ENCODE data around the gene PORCN.
"Not testable (repeated sequence)": the region's sequence is repeated elsewhere in the genome, so short reads cannot be mapped to it uniquely, and the experiment has no call there.

The PORCN gene

GRCh38 chrX:48516987-48517386 is 8.2 kb downstream of the PORCN start:
- TF ChIP-seq, protein P1, sequence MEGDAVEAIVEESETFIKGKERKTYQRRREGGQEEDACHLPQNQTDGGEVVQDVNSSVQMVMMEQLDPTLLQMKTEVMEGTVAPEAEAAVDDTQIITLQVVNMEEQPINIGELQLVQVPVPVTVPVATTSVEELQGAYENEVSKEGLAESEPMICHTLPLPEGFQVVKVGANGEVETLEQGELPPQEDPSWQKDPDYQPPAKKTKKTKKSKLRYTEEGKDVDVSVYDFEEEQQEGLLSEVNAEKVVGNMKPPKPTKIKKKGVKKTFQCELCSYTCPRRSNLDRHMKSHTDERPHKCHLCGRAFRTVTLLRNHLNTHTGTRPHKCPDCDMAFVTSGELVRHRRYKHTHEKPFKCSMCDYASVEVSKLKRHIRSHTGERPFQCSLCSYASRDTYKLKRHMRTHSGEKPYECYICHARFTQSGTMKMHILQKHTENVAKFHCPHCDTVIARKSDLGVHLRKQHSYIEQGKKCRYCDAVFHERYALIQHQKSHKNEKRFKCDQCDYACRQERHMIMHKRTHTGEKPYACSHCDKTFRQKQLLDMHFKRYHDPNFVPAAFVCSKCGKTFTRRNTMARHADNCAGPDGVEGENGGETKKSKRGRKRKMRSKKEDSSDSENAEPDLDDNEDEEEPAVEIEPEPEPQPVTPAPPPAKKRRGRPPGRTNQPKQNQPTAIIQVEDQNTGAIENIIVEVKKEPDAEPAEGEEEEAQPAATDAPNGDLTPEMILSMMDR (conservative IDR thresholded peaks at IDR 0.05), result no peak
- no peak overlapping the region for H3K27ac ChIP-seq

GRCh38 chrX:48519481-48519880 is 10.7 kb downstream of the PORCN start:
- H3K27ac ChIP-seq, result not testable (repeated sequence)

DNA sequence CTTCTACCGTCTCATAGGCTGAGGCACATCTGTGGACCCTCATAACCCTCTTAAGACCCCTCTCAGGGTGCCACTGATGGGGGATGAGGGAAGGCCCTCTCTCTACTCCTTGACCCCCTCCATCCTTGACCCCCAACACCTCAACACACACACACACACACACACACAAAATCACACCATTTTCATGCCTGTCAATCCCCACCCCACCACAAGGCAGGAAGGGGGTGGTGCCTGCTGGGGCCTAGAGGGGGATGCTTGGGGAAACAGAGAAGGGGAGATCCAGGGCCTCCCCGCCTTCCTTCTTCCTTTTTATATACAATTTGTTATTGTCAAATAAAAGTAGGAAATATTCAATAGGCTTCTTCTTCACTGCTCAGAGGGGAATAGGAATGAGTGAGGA is 11.7 kb downstream of the PORCN start:
- H3K27ac ChIP-seq, result no peak overlapping the region; the same call in 1 of the 2 replicates
- TF ChIP-seq, protein P1 (conservative IDR thresholded peaks at IDR 0.05), result no peak

- TF ChIP-seq, protein P1 (conservative IDR thresholded peaks at IDR 0.05), result no peak
- H3K27ac ChIP-seq, result peak overlapping the region; percentile 62
Observed at GRCh38 chrX:48520976-48521352, 12.2 kb downstream of the PORCN start.

GRCh38 chrX:48521353-48522243 is 12.8 kb downstream of the PORCN start, which contains the start of gene EBP:
Gene EBP (plus strand): TSS chrX:48521808. CDS start chrX:48523772, 1,964 bp downstream.
- TF ChIP-seq, protein P1 (conservative IDR thresholded peaks at IDR 0.05), result no peak
- peak within 1 kb of the TSS; percentile 62 for H3K27ac ChIP-seq

GRCh38 chrX:48522291-48522690 is 13.5 kb downstream of the PORCN start:
- H3K27ac ChIP-seq, result peak overlapping the region; percentile 62
- TF ChIP-seq, protein P1 (conservative IDR thresholded peaks at IDR 0.05), result no peak

GRCh38 chrX:48523682-48524081 is 14.9 kb downstream of the PORCN start:
- H3K27ac ChIP-seq, result no peak overlapping the region
- TF ChIP-seq, protein P1 (conservative IDR thresholded peaks at IDR 0.05), result no peak

- H3K27ac ChIP-seq, result not testable (repeated sequence)
Observed at GRCh38 chrX:48525853-48526252, 17.1 kb downstream of the PORCN start.

All from VCaP (cell line).